NCI-H524 (cell line): ENCODE results near the gene KRT33B.
"Not testable (repeated sequence)": the region's sequence is repeated elsewhere in the genome, so short reads cannot be mapped to it uniquely, and the experiment has no call there.

Experiments
- DNase-seq, 2 experiments: peaks; one replicate each; lab custom pipeline; 2025; lab: John Stamatoyannopoulos, UW

KRT33B gene

DNA sequence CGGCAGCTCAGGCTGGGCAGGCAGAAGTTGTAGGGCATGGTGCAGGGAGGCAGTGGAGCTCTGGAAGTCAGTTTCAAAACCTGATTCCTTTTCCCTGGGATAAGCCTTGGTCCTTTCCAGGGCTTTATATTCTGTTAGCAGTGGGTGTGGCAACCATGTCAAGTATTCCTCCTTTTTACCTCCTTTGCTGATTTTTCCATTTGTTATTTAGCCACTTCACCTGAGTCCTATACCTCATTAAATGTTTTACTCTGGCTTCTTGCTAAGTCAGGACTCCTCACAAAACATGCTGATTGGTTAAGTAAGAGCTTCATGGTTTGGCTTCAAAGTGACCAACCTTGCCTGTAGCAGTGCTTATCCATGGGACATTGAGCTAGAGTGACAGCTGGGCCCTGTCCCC lies at the start of gene KRT33B:
Gene KRT33B, minus strand, starts transcription at position 101 of the 400 bp plus-strand sequence. Its CDS starts 63 bp downstream, at position 38.
- DNase-seq: no peak

DNA sequence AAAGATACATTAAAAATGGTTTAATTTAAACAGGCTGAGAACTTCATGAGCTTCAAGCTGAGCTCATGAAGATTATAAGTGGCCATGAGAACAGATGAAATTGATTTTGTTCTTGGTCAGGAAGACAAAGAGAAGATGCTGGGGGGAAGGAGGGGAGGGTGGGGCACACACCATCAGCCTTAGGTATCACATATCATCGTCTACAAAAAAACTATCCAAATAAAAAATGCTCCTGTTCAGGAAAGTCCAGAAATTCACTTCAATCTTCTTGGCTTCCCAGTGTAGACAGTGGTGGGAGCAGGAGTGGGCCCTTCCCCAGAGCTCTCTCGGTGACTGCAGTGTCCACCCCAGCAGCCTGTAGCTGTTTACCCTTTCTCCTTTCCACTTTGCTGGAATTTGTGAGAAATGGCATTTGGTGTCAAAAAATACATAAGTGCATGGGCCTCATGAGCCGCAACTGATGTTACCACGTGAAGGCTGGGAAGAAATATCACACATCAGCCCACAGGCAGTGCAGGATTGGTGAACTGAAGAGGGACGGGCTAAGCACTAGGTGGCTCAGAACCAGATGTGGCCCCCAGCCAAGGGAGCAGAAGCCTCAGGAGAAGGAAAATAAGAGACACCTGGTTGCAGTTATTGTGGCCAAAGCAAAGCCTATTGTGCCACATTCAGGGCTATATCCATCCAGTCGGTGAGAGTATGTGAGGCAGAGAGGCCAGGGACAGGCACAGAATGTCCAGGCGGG lies 48.7 kb upstream of the KRT33B start:
- DNase-seq: no peak

DNA sequence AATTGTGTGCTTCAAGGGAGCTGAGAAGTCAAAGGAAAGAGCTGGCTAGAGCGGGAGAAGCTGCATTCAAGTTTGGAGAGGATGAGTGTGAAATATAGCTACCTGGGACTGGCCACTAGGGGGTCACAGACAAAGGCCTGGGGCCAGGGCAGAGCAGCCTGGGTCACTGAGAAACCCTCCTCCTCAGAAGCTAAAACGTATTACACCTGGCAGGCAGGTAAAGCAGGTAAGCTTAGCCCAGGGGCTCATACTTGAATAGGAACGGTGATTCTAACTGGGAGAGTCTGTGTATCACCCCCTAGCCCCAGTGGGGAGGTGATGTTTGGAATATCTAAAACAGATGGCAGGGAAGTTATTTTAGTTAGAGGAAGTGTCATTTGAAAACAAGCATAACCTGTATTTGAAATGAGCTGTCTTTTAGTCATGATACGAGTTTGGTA lies 48.0 kb upstream of the KRT33B start:
- no peak for DNase-seq

GRCh38 chr17:41417127-41417526 lies 47.5 kb upstream of the KRT33B start:
- no peak for DNase-seq

- DNase-seq: no peak
Measured at GRCh38 chr17:41416479-41416878, 46.9 kb upstream of the KRT33B start.

- DNase-seq: no peak
Measured at GRCh38 chr17:41415833-41416335, 46.3 kb upstream of the KRT33B start.

DNA sequence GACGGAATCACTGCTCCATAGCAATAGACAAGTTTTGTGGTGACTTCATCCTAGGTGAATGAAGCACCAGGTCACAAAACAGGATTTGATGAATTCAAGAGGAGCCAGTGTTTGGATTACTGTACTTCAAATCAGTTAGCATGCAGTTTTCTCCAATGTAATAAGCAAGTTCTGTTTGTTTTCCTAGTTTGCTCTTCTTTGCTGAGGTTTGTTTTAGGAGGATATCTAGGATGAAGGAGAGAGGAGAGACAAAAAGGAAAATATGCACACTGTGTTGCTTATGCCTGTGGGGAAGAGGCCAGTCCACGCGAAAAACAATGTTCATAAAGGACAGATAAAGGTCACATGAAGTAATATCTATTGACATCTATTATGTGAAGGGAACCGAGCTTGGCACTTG lies 45.8 kb upstream of the KRT33B start:
- DNase-seq: no peak

DNA sequence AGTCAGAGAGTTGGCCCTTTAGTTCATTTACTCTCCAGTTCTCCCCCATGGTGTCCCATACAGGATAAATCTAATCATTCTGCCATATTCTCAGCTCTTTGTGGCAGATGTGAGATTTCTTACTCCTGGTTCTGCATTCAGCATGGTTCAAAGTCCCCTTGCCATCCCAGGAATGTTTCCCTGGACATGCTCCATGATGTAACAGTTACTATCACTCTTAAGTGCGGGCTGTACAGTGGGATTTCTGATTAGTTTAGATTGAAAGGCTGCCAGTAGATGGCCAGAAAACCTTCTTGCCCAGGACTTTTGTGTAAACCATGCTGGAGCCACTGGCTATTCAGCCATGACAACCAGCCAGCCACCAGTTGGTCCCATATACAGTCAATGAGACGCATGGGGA lies 44.4 kb upstream of the KRT33B start:
- no peak for DNase-seq

GRCh38 chr17:41413353-41413957 lies 43.8 kb upstream of the KRT33B start:
- DNase-seq: no peak

GRCh38 chr17:41411072-41411840 lies 41.6 kb upstream of the KRT33B start:
- no peak for DNase-seq

- DNase-seq: no peak
Measured at GRCh38 chr17:41407226-41407625, 37.6 kb upstream of the KRT33B start.

DNA sequence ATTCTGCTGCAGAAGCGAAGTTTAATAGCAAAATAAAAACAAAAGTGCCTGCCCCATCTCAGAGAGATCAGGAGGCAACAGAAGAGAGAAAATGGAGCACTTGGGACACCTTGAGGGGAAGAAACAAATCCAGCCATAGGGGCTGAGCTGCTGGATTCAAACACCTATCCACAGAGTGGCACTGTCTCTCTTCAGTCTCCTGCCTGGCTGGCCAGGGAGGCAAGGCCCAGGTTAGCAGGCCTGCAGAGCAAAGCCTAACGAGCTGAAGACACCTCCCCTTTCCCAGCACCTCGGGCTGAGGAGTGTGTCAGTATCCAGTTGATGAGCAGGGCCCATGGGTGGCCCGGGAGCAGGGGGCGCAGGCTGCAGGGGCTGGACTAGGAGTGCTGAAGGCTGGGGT lies 36.6 kb upstream of the KRT33B start:
- DNase-seq: no peak

GRCh38 chr17:41404024-41404671 lies 34.5 kb upstream of the KRT33B start:
- DNase-seq: no peak

DNA sequence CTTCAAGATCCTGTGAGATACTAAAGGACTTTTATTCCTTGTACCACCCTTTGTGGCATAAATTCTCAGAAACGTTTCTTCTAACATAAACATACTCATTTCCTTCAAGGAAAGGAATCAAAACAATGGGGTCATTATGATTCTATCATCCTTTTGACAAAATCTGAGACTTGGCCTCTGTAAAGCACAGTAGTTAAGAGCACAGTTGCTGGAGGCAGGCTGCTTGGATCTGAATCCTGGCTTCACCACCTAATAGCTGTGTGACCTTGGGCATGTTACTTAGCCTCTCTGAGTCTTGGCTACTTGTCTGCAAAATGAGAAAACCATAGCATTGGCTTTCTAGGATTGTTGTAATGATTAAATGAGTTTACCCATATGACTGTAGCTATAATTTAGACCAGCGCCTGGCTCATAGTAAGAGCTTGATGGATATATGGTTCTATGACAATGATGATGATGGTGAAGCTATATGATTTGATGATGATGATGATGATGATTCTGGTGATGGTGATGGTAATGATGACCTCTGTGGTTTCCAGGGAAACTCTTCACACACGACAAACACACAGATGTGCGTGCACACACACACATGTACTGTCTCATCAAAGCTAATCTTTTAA lies 33.9 kb upstream of the KRT33B start:
- DNase-seq: no peak

DNA sequence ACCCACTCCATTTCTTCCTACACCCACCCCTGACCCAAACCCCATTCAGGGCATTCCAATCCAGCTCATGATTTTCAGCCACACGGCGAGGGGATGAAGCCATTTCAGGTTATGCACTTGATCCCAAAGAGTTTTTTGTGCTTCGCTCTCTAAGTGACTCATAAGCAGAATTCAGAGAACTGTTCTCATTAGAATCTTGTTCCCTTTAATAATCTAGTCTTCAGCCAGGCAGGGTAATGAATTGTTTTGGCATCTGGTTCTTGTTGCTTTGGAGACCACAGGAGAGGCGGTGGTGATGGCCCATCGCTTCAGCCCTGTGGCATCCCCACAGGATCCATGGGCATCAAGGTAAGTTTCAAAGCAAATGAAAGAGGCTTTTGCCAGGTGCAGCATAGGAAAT lies 32.5 kb upstream of the KRT33B start:
- DNase-seq: no peak

- DNase-seq: no peak
Measured at GRCh38 chr17:41396996-41397660, 27.5 kb upstream of the KRT33B start, which contains the start of gene KRT31. Gene KRT31, minus strand, starts transcription at chr17:41397608. Its CDS starts 69 bp downstream, at chr17:41397539.

- no peak for DNase-seq
Measured at GRCh38 chr17:41396340-41396739, 26.7 kb upstream of the KRT33B start.

- DNase-seq: no peak
Measured at GRCh38 chr17:41395611-41396010, 26.0 kb upstream of the KRT33B start.

- not testable (repeated sequence) for DNase-seq
Measured at GRCh38 chr17:41395044-41395443, 25.4 kb upstream of the KRT33B start.

DNA sequence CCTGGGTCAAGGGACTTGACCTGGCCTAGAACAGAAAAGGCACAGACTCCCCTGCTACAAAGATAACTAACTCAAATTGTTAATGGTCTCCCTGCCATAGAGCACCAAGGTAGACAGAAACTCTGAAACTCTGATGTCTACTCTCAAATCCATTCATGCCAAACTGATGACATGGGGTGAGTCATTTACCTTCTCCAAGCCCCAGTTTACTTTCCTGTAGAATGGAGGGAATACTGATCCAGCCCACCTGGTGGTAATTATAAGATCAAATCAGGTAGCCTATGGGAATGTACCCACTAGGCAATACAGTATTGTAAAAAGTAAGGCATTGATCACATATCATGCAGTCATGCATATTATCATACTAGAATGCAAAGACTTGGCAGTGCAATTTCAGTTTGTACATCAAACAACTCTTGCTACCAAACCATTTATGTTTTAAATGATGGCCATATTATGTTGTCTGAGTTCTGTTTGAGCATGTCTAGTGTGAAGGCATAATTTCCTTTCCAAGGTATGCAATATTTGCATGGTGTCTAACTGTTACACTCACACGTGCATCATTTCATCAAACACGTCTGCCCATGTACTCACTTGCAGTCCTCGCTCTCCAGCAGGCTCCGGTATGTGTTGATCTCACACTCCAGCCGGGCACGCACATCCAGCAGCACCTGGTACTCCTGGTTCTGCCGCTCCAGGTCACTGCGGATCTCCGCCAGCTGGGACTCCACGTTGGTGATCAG lies 24.8 kb upstream of the KRT33B start:
- DNase-seq: no peak
